ENCODE results near the gene RPL13A.
A peak's percentile ranks its signal among the peaks of the same experiment; 100 is the strongest.

Gene RPL13A

DNA sequence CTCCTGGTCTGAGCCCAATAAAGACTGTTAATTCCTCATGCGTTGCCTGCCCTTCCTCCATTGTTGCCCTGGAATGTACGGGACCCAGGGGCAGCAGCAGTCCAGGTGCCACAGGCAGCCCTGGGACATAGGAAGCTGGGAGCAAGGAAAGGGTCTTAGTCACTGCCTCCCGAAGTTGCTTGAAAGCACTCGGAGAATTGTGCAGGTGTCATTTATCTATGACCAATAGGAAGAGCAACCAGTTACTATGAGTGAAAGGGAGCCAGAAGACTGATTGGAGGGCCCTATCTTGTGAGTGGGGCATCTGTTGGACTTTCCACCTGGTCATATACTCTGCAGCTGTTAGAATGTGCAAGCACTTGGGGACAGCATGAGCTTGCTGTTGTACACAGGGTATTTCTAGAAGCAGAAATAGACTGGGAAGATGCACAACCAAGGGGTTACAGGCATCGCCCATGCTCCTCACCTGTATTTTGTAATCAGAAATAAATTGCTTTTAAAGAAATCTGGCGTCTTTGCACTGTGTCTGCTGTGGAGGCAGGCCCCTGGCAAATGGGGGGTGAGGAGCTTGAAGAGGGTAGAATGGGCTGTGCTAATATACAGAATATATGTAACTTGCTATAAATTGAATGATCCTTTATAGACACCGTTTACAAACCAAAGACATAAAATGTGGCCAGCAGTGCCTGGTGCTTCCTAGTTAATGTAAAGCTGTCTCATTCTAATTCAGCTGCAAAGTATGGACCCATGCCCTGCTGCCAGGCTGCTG lies 4.6 kb downstream of the RPL13A start:
- no peaks in the 10 kb centered on the region for H3K9me3 ChIP-seq (ENCODE audit: insufficient read depth, low read length)
- DNase-seq (ENCODE audit: low read depth, low spot score), result no peak
- no peak for TF ChIP-seq ZNF274 (IDR thresholded peaks at IDR 0.05; ENCODE audit: low read depth, low read length)
- no peak for TF ChIP-seq SUZ12 (IDR thresholded peaks at IDR 0.05; ENCODE audit: extremely low read depth, insufficient read depth, insufficient read length)
- TF ChIP-seq YY1 (IDR thresholded peaks at IDR 0.05; ENCODE audit: insufficient read depth, insufficient read length), result no peak
- H3K9ac ChIP-seq (ENCODE audit: insufficient read length, low read depth), result no peak overlapping the region
- H3K4me3 ChIP-seq (ENCODE audit: insufficient read length, low read depth), result no peak overlapping the region
- no peaks in the 10 kb centered on the region for H3K27me3 ChIP-seq (ENCODE audit: insufficient read depth, insufficient read length)
- H3K4me1 ChIP-seq (ENCODE audit: insufficient read depth, insufficient read length), result no peaks in the 10 kb centered on the region
- peaks cover 59% of the 10 kb centered on the region for H3K36me3 ChIP-seq (ENCODE audit: insufficient read depth, insufficient read length, low read length)

DNA sequence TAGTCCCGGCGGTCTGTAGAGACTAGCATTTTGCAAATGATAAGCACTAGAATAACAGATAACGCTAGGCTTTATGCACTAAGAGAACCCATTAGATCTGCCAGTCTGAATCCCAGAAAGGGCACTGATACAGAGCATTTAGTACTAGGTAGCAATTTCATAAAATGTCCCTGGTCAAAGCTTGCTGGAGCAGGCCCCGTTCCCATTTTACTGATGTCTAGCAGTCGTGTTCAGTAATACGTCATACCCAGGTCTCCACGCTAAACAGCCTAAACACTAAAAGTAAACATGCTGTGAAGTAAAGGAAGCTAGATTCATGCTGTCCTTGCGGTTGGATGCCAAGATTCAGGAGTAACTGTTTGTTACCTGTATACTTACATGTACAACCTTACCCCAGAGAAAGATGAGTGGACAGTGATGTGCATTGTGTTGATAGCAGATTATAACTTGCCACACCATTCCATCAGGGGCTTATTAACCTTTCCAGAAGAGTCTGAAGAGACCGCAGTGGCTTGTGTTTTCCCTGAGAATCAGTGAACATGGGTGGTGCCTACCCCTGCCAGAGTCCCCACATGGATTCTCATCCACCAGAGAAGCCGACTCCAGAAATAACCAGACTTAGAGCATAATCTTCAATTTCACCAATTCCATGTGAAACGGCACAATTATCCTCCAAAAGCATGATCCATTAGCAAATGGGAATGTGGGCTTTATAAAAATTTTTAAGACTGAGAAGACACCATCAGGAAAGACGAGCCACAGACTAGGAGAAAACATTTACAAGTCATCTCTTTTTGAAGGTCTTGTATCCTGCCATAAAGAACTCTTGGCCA lies 5.4 kb downstream of the RPL13A start:
- Histone ChIP-seq H3K36me3 (ENCODE audit: insufficient read depth, insufficient read length, low read length) (peaks cover 64% of the 10 kb centered on the region), H3K9me3 (ENCODE audit: insufficient read depth, low read length) (no peaks in the 10 kb centered on the region), H3K4me1 (ENCODE audit: insufficient read depth, insufficient read length) (no peaks in the 10 kb centered on the region), H3K9ac (ENCODE audit: insufficient read length, low read depth) (no peak overlapping the region), H3K27me3 (ENCODE audit: insufficient read depth, insufficient read length) (no peaks in the 10 kb centered on the region), H3K4me3 (ENCODE audit: insufficient read length, low read depth) (no peak overlapping the region)
- TF ChIP-seq ZNF274 (IDR thresholded peaks at IDR 0.05; ENCODE audit: low read depth, low read length) (no peak), YY1 (IDR thresholded peaks at IDR 0.05; ENCODE audit: insufficient read depth, insufficient read length) (no peak), SUZ12 (IDR thresholded peaks at IDR 0.05; ENCODE audit: extremely low read depth, insufficient read depth, insufficient read length) (no peak)
- no peak for DNase-seq (ENCODE audit: low read depth, low spot score)

DNA sequence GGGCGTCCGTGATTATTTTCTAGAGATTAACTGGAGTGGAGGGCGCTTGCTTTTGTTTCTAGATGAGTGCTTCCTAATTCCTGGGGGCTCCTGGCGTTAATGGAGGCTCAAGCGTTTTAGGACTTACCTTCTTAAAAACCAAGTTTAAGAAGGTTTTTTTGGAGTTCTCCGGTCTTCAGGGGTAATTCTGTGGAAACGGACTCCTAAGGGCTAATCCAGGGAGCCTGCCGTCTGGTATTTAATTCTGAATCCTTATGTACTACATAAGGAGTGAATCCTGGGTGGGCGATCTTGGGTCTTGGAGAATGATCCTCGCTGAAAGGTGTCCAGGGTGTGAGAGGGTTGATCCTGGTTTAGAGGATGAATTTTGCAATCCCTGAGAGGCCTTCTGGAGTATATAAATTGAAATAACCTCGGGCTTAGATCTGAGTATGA lies 9.2 kb downstream of the RPL13A start:
- H3K4me3 ChIP-seq (ENCODE audit: insufficient read length, low read depth), result peak overlapping the region; percentile 86
- no peak for DNase-seq (ENCODE audit: low read depth, low spot score)
- H3K9me3 ChIP-seq (ENCODE audit: insufficient read depth, low read length), result no peaks in the 10 kb centered on the region
- no peaks in the 10 kb centered on the region for H3K27me3 ChIP-seq (ENCODE audit: insufficient read depth, insufficient read length)
- peaks cover 53% of the 10 kb centered on the region for H3K36me3 ChIP-seq (ENCODE audit: insufficient read depth, insufficient read length, low read length)
- TF ChIP-seq ZNF274 (IDR thresholded peaks at IDR 0.05; ENCODE audit: low read depth, low read length) (no peak), YY1 (IDR thresholded peaks at IDR 0.05; ENCODE audit: insufficient read depth, insufficient read length) (no peak), SUZ12 (IDR thresholded peaks at IDR 0.05; ENCODE audit: extremely low read depth, insufficient read depth, insufficient read length) (no peak)
- H3K9ac ChIP-seq (ENCODE audit: insufficient read length, low read depth), result peak overlapping the region; percentile 97
- peaks cover 4% of the 10 kb centered on the region for H3K4me1 ChIP-seq (ENCODE audit: insufficient read depth, insufficient read length)

DNA sequence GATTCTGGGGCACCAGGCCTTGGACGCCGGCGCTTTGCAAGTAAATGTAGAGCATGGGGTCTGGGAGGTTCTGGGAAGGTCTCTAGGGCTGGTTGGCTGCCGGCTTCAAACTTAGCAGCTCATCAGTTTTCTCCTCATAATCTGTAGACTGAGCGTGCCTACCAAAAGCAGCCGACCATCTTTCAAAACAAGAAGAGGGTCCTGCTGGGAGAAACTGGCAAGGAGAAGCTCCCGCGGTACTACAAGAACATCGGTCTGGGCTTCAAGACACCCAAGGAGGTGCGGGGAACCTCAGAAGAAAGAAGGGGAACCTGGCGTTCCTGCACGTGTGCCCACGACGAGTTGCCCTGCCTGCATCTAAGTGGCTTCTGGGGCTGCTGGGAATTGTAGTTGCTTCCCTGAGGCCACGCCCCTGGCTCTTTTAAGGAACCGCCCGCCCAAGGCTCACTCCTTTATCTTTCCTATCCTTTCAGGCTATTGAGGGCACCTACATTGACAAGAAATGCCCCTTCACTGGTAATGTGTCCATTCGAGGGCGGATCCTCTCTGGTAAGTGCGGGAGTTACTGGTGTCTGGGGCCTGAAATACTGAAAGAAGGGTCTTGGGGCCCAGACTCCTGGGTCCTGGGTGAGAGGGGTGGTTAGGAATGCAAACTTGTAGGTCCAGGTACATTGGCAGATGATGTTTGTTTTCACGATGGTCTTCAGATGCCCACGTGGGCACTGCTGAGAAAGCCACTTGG lies 9.8 kb downstream of the RPL13A start:
- H3K9me3 ChIP-seq (ENCODE audit: insufficient read depth, low read length), result no peaks in the 10 kb centered on the region
- TF ChIP-seq SUZ12 (IDR thresholded peaks at IDR 0.05; ENCODE audit: extremely low read depth, insufficient read depth, insufficient read length) (no peak), YY1 (IDR thresholded peaks at IDR 0.05; ENCODE audit: insufficient read depth, insufficient read length) (no peak), ZNF274 (IDR thresholded peaks at IDR 0.05; ENCODE audit: low read depth, low read length) (no peak)
- H3K27me3 ChIP-seq (ENCODE audit: insufficient read depth, insufficient read length), result no peaks in the 10 kb centered on the region
- peak overlapping the region; percentile 86 for H3K4me3 ChIP-seq (ENCODE audit: insufficient read length, low read depth)
- peaks cover 4% of the 10 kb centered on the region for H3K4me1 ChIP-seq (ENCODE audit: insufficient read depth, insufficient read length)
- DNase-seq (ENCODE audit: low read depth, low spot score), result no peak
- peaks cover 47% of the 10 kb centered on the region for H3K36me3 ChIP-seq (ENCODE audit: insufficient read depth, insufficient read length, low read length)
- peak overlapping the region; percentile 97 for H3K9ac ChIP-seq (ENCODE audit: insufficient read length, low read depth)

DNA sequence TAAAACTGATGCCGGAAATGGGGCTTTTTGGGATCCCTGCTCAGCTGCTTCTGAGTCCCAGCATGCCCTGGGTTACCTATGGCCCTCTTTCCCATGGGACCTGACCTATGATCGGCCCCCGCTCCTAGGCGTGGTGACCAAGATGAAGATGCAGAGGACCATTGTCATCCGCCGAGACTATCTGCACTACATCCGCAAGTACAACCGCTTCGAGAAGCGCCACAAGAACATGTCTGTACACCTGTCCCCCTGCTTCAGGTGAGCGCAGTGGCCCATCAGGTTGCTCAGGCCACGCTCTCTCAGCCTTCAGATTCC lies 10.3 kb downstream of the RPL13A start:
- peaks cover 41% of the 10 kb centered on the region for H3K36me3 ChIP-seq (ENCODE audit: insufficient read depth, insufficient read length, low read length)
- no peaks in the 10 kb centered on the region for H3K27me3 ChIP-seq (ENCODE audit: insufficient read depth, insufficient read length)
- no peak for DNase-seq (ENCODE audit: low read depth, low spot score)
- H3K9me3 ChIP-seq (ENCODE audit: insufficient read depth, low read length), result no peaks in the 10 kb centered on the region
- H3K4me1 ChIP-seq (ENCODE audit: insufficient read depth, insufficient read length), result peaks cover 4% of the 10 kb centered on the region
- peak overlapping the region; percentile 86 for H3K4me3 ChIP-seq (ENCODE audit: insufficient read length, low read depth)
- H3K9ac ChIP-seq (ENCODE audit: insufficient read length, low read depth), result peak overlapping the region; percentile 97
- TF ChIP-seq SUZ12 (IDR thresholded peaks at IDR 0.05; ENCODE audit: extremely low read depth, insufficient read depth, insufficient read length), result no peak
- TF ChIP-seq YY1 (IDR thresholded peaks at IDR 0.05; ENCODE audit: insufficient read depth, insufficient read length), result no peak
- TF ChIP-seq ZNF274 (IDR thresholded peaks at IDR 0.05; ENCODE audit: low read depth, low read length), result no peak

DNA sequence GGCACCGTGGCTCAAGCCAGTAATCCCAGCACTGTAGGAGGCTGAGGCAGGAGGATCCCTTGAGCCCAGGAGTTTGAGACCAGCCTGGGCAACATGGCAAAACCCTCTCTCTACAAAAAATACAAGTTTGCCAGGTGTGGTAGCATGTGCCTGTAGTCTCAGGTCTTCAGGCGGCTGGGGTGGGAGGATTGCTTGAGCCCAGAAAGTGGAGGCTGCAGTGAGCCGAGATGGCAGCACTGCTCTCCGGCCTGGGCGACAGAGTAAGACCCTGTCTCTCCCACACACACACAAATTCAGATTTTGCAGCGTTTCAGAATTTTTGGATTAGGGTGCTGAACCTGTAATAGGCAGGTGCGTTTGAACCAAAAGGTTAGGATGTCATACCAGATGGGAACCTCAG lies 11.1 kb downstream of the RPL13A start:
- H3K4me1 ChIP-seq (ENCODE audit: insufficient read depth, insufficient read length), result peaks cover 4% of the 10 kb centered on the region
- H3K4me3 ChIP-seq (ENCODE audit: insufficient read length, low read depth), result peak overlapping the region; percentile 86

More for the DNA sequence above, 11.1 kb downstream of the RPL13A start:
- no peak for DNase-seq (ENCODE audit: low read depth, low spot score)
- Histone ChIP-seq H3K9ac (ENCODE audit: insufficient read length, low read depth) (peak overlapping the region; percentile 29), H3K9me3 (ENCODE audit: insufficient read depth, low read length) (no peaks in the 10 kb centered on the region), H3K36me3 (ENCODE audit: insufficient read depth, insufficient read length, low read length) (peaks cover 39% of the 10 kb centered on the region), H3K27me3 (ENCODE audit: insufficient read depth, insufficient read length) (no peaks in the 10 kb centered on the region)
- no peak for TF ChIP-seq YY1 (IDR thresholded peaks at IDR 0.05; ENCODE audit: insufficient read depth, insufficient read length)
- TF ChIP-seq SUZ12 (IDR thresholded peaks at IDR 0.05; ENCODE audit: extremely low read depth, insufficient read depth, insufficient read length), result no peak
- no peak for TF ChIP-seq ZNF274 (IDR thresholded peaks at IDR 0.05; ENCODE audit: low read depth, low read length)

Measured in NT2/D1 (cell line).